Heart right ventricle (tissue), 16 donors: ENCODE data around the gene DHX8. TPM values are rescaled to one million over a fixed set of nuclear protein-coding genes. Genes with fewer than 3 reads are reported as not detected.
"Not testable (repeated sequence)": the region's sequence is repeated elsewhere in the genome, so short reads cannot be mapped to it uniquely, and the experiment has no call there.

Experiments used
- ATAC-seq, 8 donors: fragments of 200-7000 bp; cut with Tn5 transposase; one replicate each; pipeline ENCODE4 v1.9.1; 2020; ENCODE audit warnings: mild to moderate bottlenecking in 8 of 8, moderate library complexity in 8 of 8, moderate number of reproducible peaks in 1 of 8
- DNase-seq, 2 donors: peaks; one replicate each; pipeline ENCODE4 v3.0.0-alpha.2; 2020
- H3K27ac ChIP-seq, 10 donors: fragments of 200-600 bp; sonication (generic) in 2 of 10; one replicate each; pipeline versions ENCODE4 v1.5.0 to v1.8.0; 2020 to 2022; ENCODE audit warnings: mild to moderate bottlenecking in 3 of 10
- H3K27me3 ChIP-seq, 7 donors: fragments of 200-600 bp; one replicate each; pipeline ENCODE4 v1.8.0; 2021 to 2022; ENCODE audit warnings: mild to moderate bottlenecking in 2 of 7
- H3K36me3 ChIP-seq, 9 donors: fragments of 200-600 bp; sonication (generic) in 1 of 9; one replicate each; pipeline versions ENCODE4 v1.5.0 to v1.8.0; 2020 to 2022; ENCODE audit warnings: mild to moderate bottlenecking in 2 of 9
- H3K4me1 ChIP-seq, 9 donors: fragments of 200-600 bp; sonication (generic) in 1 of 9; one replicate each; pipeline versions ENCODE4 v1.5.0 to v1.8.0; 2020 to 2022; ENCODE audit warnings: mild to moderate bottlenecking in 4 of 9
- H3K4me3 ChIP-seq, 10 donors: fragments of 200-600 bp; sonication (generic) in 2 of 10; one replicate each; pipeline versions ENCODE4 v1.5.0 to v1.8.0; 2020 to 2022; ENCODE audit warnings: mild to moderate bottlenecking in 7 of 10, moderate library complexity in 2 of 10
- H3K9me3 ChIP-seq, 11 donors: fragments of 200-600 bp in 10 of 11; sonication (generic) in 2 of 11; one replicate each; pipeline versions ENCODE4 v1.5.0 to v1.8.0; 2013 to 2022; ENCODE audit warnings: mild to moderate bottlenecking in 2 of 11, control low read depth in 1 of 11, moderate library complexity in 1 of 11
- WGBS, 2 donors: extraction: QIAGEN DNeasy Blood & Tissue Kit; methylation state at CpG; one replicate each; pipeline ENCODE4 v1.1.7; 2013; ENCODE audit warnings: inconsistent platforms in 1 of 2; 5-methylcytosine and 5-hydroxymethylcytosine counted together
- intact Hi-C, 10 donors: fragments of 100-400 bp; cut with DNase I; formaldehyde crosslinking; loops; one replicate each; pipeline versions ENCODE4 v1.11.1 to v1.14.2; 2022
- polyA plus RNA-seq, 2 donors: library from polyadenylated mRNA; stranded (reverse); fragments of 200-250 nt; gene quantifications; one replicate each; pipeline ENCODE4 v1.2.3, GENCODE V29; 2013
- total RNA-seq, 10 donors: library from RNA; stranded (reverse); fragmentation: NEBNext Ultra II Directional in 3 of 10; extraction: Animal tissue kit (Norgen Biotek cat#: 25700) in 3 of 10; gene quantifications; one replicate each; pipeline versions ENCODE4 v1.2.1 to v1.2.4, GENCODE V29; 2021 to 2023
- TF ChIP-seq, protein P1 (sequence below), 9 donors: fragments of 200-600 bp; sonication (generic) in 2 of 9; IDR thresholded peaks; one replicate each; pipeline versions ENCODE4 v1.5.0 to v1.8.0; 2021 to 2022; ENCODE audit warnings: antibody characterized with exemption in 9 of 9, mild to moderate bottlenecking in 5 of 9, moderate library complexity in 1 of 9
- donor health status: Arrhythmogenic right ventricular cardiomyopathy.
- donor health status: ischemic (EF 13 %, LVEDD 7.1; RV severe dilation, severe dysfunction).
- donor health status: healthy with polysubstance abuse.
- donor health status: DM: no; HTN: yes; CAD: no.
- donor health status: DM: no; HTN: no; CAD: no.
- donor health status: ischemic (EF 25% LVEDD 6.9; RV normal size, moderate dysfunction).
- donor health status: ischemic (EF 25% LVEDD 5.7; RV mildly dilated, moderate dysfunction).
- donor health status: healthy.
- donor health status: DM: yes; HTN: yes; CAD: no.
- donor health status: Ischemic cardiomyopathy.
- donor health status: ischemic (EF 35%, LVEDD 5.7; RV mildly dilated, moderate dysfunction).
- donor health status: nonischemic (EF 11% LVEDD 7.7; RV severe dilation, severe dysfunction).
- donor health status: DM: yes; HTN: yes; CAD: no.
- donor health status: PGD.
- donor health status: ischemic (EF 29% LVEDD 5.4; RV normal size, mild dysfunction).
- donor health status: nonischemic (EF 23%, LVEDD 6.1; RV moderate dilation, normal function).

DHX8 gene
- total and polyA plus RNA-seq, 12 donors = 19.2 to 42.0 (median 28.4) TPM

- WGBS, 2 donors = 91 to 92% methylated on average over 4 of the region's 4 CpGs
- ATAC-seq (no peak), DNase-seq (no peak)
- intact Hi-C loops = loop anchor here in 1 of 10 donors (5.0 kb wide), 1 partner anchor 42 kb away; no protein-coding TSS in a partner anchor
- Histone ChIP-seq H3K4me3 (no peak overlapping the region), H3K27ac (no peak overlapping the region), H3K36me3 (no peaks in the 10 kb centered on the region), H3K27me3 (no peaks in the 10 kb centered on the region), H3K4me1 (peaks cover 0 to 18% (median 10%) of the 10 kb centered on the region in 9 donors), H3K9me3 (no peaks in the 10 kb centered on the region)
- TF ChIP-seq, protein P1, sequence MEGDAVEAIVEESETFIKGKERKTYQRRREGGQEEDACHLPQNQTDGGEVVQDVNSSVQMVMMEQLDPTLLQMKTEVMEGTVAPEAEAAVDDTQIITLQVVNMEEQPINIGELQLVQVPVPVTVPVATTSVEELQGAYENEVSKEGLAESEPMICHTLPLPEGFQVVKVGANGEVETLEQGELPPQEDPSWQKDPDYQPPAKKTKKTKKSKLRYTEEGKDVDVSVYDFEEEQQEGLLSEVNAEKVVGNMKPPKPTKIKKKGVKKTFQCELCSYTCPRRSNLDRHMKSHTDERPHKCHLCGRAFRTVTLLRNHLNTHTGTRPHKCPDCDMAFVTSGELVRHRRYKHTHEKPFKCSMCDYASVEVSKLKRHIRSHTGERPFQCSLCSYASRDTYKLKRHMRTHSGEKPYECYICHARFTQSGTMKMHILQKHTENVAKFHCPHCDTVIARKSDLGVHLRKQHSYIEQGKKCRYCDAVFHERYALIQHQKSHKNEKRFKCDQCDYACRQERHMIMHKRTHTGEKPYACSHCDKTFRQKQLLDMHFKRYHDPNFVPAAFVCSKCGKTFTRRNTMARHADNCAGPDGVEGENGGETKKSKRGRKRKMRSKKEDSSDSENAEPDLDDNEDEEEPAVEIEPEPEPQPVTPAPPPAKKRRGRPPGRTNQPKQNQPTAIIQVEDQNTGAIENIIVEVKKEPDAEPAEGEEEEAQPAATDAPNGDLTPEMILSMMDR (IDR thresholded peaks at IDR 0.05) = no peak
Observed at GRCh38 chr17:43469145-43469544, 14.6 kb upstream of the DHX8 start.

GRCh38 chr17:43471585-43472160 lies 12.1 kb upstream of the DHX8 start:
- intact Hi-C loops = loop anchor here in 1 of 10 donors (5.0 kb wide), 1 partner anchor 624 kb away; no protein-coding TSS in a partner anchor
- no peak for ATAC-seq
- Histone ChIP-seq H3K4me3 (no peak overlapping the region), H3K4me1 (peaks cover 0 to 18% (median 10%) of the 10 kb centered on the region in 9 donors), H3K27ac (no peak overlapping the region), H3K9me3 (no peaks in the 10 kb centered on the region), H3K27me3 (no peaks in the 10 kb centered on the region), H3K36me3 (no peaks in the 10 kb centered on the region)
- DNase-seq = no peak
- TF ChIP-seq, protein P1 (IDR thresholded peaks at IDR 0.05) = no peak
- WGBS, 2 donors = 82 to 84% methylated on average over 2 of the region's 2 CpGs

DNA sequence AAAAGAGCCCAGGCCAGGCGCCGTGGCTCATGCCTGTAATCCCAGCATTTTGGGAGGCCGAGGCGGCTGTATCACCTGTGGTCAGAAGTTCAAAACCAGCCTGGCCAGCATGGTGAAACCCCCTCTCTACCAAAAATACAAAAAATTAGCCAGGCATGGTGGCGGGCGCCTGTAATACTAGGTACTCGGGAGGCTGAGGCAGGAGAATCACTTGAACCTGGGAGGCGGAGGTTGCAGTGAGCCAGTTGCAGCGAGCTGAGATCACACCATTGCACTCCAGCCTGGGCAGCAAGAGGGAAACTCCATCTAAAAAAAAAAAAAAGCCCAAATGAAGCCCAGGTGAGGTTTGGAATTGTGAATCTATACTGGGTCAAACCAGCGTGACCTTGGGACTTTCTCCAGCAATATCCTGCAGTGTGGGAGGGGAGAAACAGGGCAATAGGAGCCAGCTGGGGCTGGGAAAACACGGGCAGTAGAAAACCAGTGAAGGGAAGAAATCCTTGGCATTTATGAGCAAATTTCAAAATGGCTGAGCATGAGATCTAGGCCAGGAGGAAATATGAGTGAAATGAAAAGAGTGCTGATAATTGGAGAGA lies 8.2 kb upstream of the DHX8 start:
- no peaks in the 10 kb centered on the region for H3K27me3 ChIP-seq
- intact Hi-C loops = no loop called here
- no peaks in the 10 kb centered on the region for H3K4me1 ChIP-seq
- H3K36me3 ChIP-seq = no peaks in the 10 kb centered on the region
- H3K27ac ChIP-seq = no peak overlapping the region
- WGBS, 2 donors = 91 to 94% methylated on average over 11 of the region's 11 CpGs
- H3K9me3 ChIP-seq = no peaks in the 10 kb centered on the region
- H3K4me3 ChIP-seq = no peak overlapping the region
- ATAC-seq = no peak
- DNase-seq = no peak
- TF ChIP-seq, protein P1 (IDR thresholded peaks at IDR 0.05) = no peak

- H3K4me3 ChIP-seq, intact Hi-C loops, H3K27ac ChIP-seq, H3K36me3 ChIP-seq, H3K27me3 ChIP-seq, H3K9me3 ChIP-seq, H3K4me1 ChIP-seq, ATAC-seq, DNase-seq: not testable (repeated sequence)
- 89 to 93% methylated on average over 9 of the region's 9 CpGs for WGBS, 2 donors
Observed at GRCh38 chr17:43476306-43476705, 7.5 kb upstream of the DHX8 start.
